Inflammatory macrophage treated with lipopolysaccharide for 1 hour (primary cell): ENCODE data around the gene GSK3B.
"Not testable (repeated sequence)": the region's sequence is repeated elsewhere in the genome, so short reads cannot be mapped to it uniquely, and the experiment has no call there.

ENCODE experiments used
- DNase-seq, 2 donors: peaks; one replicate each; pipeline ENCODE4 v3.0.0-alpha.2; 2020 to 2022

GSK3B gene

GRCh38 chr3:120052225-120052624, 42.0 kb downstream of the GSK3B start:
- no peak for DNase-seq

- DNase-seq = not testable (repeated sequence)
These were observed 42.7 kb downstream of the GSK3B start for GRCh38 chr3:120051570-120051969.

- no peak for DNase-seq
These were observed 44.2 kb downstream of the GSK3B start for GRCh38 chr3:120049881-120050539.

- no peak for DNase-seq
These were observed 45.2 kb downstream of the GSK3B start for GRCh38 chr3:120049072-120049471.

GRCh38 chr3:120048355-120049041, 45.7 kb downstream of the GSK3B start:
- DNase-seq = no peak

- no peak for DNase-seq
These were observed 46.6 kb downstream of the GSK3B start for GRCh38 chr3:120047686-120048085.

GRCh38 chr3:120040813-120041377, 53.4 kb downstream of the GSK3B start:
- no peak for DNase-seq

GRCh38 chr3:120039642-120040610, 54.3 kb downstream of the GSK3B start:
- no peak for DNase-seq

GRCh38 chr3:120033596-120033995, 60.7 kb downstream of the GSK3B start:
- DNase-seq = peak; percentile 46 to 61

- no peak for DNase-seq
These were observed 62.7 kb downstream of the GSK3B start for GRCh38 chr3:120031561-120031960.

GRCh38 chr3:120029749-120030148, 64.5 kb downstream of the GSK3B start:
- DNase-seq = no peak

GRCh38 chr3:120028271-120029047, 65.8 kb downstream of the GSK3B start:
- no peak for DNase-seq

GRCh38 chr3:120027226-120027625, 67.0 kb downstream of the GSK3B start:
- peak in 1 of 2 donors; percentile 4 for DNase-seq

- DNase-seq = no peak
These were observed 68.7 kb downstream of the GSK3B start for GRCh38 chr3:120025520-120025919.

GRCh38 chr3:120024103-120024502, 70.1 kb downstream of the GSK3B start:
- DNase-seq = no peak

- DNase-seq = no peak
These were observed 71.5 kb downstream of the GSK3B start for GRCh38 chr3:120022729-120023128.

GRCh38 chr3:120021523-120021922, 72.7 kb downstream of the GSK3B start:
- no peak for DNase-seq

- DNase-seq = no peak
These were observed 75.9 kb downstream of the GSK3B start for GRCh38 chr3:120018299-120018698.

- no peak for DNase-seq
These were observed 76.6 kb downstream of the GSK3B start for GRCh38 chr3:120017692-120018091.

GRCh38 chr3:120013481-120013880, 80.8 kb downstream of the GSK3B start:
- DNase-seq = no peak

GRCh38 chr3:120005741-120006140, 88.5 kb downstream of the GSK3B start:
- DNase-seq = not testable (repeated sequence)

GRCh38 chr3:120004008-120004498, 90.2 kb downstream of the GSK3B start:
- not testable (repeated sequence) for DNase-seq
